H4 (cell line): ENCODE measurements around the gene HESX1. TPM values are rescaled to one million over a fixed set of nuclear protein-coding genes. Genes with fewer than 3 reads are reported as not detected.
A peak's percentile ranks its signal among the peaks of the same experiment; 100 is the strongest.

Experiments
- DNase-seq: peaks from one replicate; pipeline ENCODE4 v3.0.0-alpha.2; 2015; ENCODE audit warnings: low spot score
- total RNA-seq: library from RNA; depleted of rRNA; stranded (reverse); fragments of >200 nt; shearing (Covaris generic); gene quantifications from 2 replicates; pipeline ENCODE4 v1.2.3, GENCODE V29; 2014

HESX1 gene
- total RNA-seq, 1 experiment from 2014 or later, result 0.37 TPM

DNA sequence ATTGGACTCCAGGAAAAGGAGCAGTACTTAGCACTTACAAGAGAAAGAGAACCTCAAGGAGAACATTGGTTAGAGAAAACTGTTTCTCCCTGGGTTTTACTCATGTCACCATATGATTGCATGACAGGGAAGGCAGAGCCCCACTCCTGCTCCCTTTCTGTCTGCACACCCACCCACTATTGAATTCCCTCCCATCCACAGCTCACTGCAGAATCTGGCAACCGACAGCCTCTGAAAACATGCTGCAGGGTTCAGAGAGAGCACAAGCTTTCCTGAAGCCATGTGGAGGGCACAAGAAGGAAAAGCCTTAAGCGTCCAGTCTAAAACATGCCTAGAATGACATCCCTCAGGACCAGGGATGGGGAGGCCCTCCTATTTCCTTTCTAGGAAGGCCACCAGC, 31.6 kb downstream of the HESX1 start:
- no peak for DNase-seq

DNA sequence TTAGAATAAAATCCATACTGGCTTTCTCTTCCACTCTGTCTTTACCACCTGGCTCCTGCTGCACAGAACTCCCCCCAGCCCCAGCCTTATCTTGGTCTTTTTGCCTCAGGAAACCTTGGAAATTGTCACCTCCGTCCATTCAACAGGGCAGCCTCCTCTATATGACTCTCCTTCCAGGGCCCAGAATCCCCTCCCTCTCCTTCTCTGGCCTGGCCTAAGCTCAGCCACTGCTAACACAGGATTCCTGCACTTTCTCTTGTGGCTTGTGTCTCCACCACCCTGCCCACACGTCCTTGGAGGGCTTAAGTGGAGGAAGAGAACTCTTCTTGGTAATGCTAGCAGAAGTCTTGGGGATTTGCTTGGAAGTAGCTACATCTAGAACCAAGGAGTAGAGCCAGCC, 33.1 kb downstream of the HESX1 start:
- DNase-seq, result no peak

DNA sequence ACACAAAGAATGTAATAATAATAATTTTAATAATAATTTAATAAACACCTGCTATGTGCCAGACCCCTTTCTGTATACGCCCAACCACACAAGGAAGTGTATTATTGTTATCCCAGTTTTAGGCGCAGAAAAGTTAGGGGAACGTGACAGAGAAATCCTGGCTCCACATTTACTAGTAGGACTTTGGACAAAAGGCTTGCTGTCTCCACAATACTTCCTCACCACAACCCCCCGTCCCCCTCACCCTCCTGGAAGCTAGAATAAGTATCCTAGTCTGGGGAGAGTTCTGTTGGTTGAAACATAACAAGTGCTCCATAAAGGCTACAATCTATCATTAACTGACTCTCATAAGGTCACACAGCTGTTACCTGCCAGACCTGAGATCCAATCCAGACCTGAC, 34.1 kb downstream of the HESX1 start:
- no peak for DNase-seq

DNA sequence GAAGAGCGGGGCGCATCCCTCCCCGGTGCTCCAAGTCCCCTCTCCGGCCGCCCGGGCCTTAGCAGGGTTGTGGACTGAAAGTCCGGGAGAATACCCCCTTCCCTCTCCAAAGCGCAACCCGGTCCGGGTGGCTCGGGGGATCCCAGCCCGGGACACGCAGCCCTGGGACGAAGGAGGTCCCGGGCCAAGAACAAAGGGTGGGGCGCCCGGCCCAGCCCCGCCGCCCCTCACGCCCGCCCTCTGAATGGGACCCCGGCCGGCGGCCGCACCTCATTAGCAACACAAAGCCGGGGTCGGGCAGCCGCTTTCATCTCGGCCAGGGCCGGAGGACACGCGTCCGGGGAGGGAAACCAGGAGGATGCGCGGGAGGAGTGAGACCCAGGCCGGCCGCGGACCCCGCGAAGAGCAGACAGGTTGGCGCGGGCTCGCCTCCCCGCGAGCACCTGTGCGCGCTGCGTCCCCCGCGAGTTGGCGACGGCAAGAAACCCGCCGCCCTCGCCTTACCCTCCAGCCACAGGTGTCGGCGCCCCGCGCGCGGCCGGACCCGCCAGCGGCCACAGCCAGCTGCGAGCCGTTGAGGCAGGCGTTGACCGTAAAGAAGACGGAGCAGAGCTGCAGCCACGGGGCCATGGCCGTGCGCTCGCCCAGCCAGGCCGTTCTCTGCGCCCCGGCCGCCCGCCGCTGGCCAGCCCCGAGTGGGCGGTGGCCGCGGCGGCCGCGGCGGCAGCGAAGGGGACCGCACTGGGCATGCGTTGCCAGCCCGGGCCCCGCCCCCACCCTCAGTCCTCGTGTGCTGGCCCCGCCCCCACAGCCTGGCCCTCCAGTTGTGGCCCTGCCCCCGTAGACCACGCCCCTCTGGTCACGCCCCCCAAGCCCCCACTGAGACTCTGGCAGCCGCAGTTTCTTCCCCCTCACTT, 34.9 kb downstream of the HESX1 start, which contains the start of gene IL17RD:
TSS of gene IL17RD (minus strand) at position 697 of the 917 bp plus-strand sequence. CDS start at position 630, 67 bp downstream.
- peak; percentile 53 for DNase-seq

DNA sequence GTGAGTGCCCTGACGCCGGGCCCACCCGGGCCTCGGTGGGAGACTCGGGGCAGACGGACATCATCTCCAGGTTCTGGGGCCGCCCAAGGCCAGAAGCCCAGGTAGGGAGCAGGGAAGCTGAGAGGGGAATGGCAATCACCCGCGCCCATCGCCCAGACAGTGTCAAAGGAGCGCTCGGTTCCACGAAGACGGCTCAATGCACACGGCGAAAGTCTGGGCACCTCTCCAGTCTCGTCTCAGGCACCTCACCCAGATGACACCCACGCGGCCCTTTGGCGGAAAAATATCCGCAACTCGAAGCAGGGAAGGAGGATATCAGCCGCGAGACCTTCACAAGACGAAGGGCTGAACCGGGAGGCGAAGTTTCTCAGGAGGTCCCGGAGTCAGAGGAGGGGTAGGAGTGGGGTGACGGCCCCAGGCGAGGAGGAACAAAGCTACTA, 35.5 kb downstream of the HESX1 start:
- no peak for DNase-seq

DNA sequence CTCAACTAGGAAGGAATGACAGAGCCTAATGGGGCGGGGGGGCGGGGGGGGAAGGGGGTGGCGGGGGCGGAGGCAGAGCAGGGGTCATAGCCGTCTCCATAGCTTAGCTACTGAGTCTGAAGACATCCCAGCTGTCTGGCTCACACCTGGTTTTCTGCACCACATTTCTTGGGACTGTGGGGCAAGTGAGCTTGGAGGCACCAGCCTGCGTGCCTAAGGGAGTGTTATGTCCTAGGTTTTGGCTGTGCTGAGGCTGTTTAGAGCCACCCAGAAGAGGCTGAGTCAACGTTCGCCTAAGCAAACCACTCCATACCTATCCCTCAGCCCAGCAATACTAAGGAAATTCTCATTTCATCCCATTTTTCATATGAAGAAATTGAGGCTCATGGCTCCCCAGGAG, 36.0 kb downstream of the HESX1 start:
- no peak for DNase-seq

DNA sequence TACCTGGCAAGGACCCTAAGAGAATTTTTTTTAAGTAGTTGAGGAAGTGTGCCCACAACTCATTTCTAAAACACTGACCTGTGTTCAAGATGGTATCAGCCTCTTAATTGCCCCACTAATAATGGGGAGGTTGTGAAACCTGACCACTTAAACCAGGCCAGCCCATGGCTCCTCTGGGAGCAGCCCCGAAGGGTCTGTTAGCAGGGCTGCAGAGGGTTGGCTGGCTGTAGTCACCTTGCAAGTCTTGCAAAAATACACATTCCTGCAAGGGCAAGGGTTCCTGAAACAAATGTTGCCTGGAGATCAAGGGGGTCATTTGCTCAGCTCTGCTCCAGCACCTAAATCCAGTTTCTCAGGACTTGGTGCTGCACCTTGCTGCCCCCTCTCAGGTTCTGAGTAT, 37.9 kb downstream of the HESX1 start:
- no peak for DNase-seq

DNA sequence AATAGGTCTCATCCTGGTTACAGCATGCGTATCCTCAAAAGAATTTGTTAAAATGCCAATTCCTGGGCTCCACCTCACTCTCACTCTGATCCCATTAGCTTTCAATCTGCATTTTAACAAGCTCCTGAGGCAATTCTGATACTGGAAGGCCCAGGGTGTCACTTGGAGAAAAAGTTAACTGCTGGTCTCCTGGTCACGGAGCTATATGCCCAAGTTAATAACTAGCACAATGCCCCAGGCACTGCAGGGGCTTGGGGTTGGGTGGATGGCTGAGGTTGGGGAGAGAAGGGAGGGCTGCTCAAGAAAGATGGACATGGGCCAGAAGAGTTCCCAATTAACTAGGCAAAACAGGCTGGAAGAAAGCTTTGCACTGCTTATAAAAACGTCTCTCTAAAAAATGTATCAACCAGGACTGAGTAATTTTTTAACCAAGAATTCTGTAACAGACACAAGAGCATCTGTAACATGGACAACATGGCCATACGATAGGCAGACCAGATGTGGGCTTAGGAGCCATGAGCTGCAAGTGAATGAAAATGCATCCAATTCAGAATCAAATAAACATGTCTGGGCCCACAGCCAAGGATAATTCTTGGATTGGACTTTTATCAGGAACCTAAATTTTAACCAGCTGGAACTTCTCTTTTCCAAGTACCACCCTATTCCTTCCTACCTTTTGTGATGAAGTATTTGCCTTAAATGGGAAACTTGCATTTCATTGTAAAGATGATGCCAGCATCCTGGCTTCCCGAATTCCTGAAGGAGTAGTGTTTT, 38.8 kb downstream of the HESX1 start:
- no peak for DNase-seq

DNA sequence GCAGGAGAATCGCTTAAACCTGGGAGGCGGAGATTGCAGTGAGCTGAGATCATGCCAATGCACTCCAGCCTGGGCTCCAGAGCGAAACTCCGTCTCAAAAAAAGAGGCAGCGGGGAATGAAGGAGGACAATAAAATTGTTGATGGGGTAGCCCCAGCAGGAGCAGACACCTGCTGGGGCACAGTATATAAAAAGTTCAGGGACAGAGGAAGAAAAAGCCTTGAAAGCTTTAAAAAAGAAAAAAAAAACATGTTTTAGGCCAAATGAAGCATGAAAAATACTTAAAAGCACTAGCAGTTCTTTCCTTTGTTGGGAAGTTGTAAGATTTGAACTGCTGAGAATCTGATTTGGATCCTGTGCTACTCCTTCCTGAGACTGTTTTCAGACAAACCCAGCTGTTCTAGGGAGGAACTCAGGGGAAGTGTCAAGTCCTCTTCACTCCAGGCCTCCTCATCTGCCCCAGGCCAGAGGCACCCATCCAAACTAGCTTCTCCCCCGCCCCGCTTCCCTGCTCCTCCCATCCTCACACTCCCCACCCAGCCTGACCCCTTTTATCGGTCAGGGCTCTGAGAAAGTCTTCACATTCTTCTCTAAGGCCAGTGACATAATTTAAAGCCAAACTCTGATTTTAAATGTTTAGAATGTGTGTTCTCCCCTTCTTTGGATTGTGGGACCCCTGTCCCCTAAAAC, 39.6 kb downstream of the HESX1 start:
- DNase-seq, result no peak

DNA sequence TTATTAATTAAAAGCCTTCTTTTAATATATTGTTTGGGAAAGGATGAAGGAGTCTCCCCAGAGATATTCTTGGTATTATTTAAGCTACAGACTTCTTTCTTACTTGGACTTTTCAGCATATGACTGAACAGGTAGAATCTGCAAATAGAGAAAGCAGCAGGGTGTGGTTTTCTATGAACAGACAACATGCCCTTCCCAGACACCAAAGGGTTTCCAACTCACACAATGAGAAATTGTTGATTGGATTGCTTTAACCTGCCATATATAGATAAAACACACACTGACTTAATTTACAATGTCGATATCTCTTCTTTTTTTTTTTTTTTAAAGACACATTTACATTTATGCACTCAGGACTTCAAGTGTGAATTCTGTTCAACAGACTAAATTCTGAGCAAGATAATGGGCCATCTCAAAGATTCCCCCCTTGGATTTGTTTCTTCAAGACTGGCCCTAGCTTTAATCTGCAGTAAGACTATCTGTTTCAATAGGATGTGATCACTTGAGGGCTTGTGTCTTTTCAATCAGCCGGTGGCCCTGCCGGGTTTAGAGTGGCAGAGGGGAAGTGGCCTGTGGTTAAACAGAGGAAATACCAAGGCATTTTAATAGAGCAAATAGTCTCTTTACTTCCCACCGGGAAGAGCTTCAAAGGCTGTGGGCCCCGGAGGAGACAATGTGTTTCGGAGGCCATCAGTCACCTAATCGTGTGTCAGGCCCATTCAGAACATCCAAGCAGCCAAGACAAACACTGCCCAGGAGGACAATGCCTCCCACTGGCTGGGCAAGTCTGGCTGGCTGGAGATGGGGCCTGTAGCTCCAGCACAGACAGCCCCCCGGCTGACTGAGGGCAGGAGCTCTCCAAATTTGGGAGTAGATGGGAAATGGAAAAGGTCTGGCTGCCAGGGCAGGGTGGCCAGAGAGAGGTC, 40.7 kb downstream of the HESX1 start:
- DNase-seq, result peak; percentile 13

DNA sequence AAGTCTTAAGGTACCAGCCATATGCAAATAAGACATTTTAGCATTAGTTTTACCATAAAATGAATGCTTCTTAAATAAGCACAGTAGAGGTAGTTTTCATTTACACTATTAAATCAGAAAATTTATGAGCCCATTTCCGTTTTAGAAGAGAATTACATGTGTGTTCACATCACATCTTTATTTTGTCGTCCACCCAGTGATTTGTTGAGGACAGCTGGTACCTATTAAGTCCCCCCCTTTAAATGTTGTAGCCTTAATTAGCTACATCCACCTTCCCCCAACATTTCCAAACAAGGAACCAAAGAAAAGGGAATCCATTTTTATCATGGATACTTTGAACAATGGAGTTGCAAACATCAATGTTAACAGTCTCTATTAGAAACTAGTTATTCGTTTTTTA, 41.5 kb downstream of the HESX1 start:
- no peak for DNase-seq

DNA sequence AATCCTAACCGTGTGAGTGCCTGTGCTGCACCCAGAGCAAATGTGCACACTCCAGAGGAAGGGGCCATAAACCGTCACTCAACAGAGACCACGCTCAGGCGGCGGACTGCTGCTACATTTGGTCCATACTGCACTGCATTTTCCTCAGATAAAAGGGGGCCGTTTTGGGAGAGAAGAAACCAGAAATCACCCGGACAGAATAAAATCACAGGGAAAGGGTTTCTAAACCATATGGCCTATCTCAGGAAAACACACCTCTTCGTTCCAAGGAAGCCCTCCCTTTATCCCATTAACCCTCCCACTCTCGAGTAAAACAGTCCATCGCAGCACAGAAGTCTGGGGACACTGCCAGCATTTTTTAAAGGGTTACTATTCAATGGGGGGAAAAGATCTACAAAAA, 42.2 kb downstream of the HESX1 start:
- DNase-seq, result no peak

DNA sequence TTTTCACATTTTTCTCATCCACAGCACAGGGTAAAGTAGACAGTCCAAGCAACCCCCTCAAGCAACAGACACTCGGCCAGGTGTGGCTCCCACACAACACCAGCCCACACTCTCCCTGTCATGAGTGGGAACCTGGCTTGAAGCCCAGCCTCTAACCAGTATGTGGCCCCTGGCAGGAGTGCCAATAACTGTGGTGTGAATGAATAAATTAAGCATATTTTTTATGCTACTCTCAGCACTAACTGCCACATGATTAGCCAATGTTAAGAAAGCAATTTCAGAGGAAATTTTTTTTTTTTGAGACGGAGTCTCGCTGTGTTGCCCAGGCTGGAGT, 44.5 kb downstream of the HESX1 start:
- DNase-seq, result no peak

DNA sequence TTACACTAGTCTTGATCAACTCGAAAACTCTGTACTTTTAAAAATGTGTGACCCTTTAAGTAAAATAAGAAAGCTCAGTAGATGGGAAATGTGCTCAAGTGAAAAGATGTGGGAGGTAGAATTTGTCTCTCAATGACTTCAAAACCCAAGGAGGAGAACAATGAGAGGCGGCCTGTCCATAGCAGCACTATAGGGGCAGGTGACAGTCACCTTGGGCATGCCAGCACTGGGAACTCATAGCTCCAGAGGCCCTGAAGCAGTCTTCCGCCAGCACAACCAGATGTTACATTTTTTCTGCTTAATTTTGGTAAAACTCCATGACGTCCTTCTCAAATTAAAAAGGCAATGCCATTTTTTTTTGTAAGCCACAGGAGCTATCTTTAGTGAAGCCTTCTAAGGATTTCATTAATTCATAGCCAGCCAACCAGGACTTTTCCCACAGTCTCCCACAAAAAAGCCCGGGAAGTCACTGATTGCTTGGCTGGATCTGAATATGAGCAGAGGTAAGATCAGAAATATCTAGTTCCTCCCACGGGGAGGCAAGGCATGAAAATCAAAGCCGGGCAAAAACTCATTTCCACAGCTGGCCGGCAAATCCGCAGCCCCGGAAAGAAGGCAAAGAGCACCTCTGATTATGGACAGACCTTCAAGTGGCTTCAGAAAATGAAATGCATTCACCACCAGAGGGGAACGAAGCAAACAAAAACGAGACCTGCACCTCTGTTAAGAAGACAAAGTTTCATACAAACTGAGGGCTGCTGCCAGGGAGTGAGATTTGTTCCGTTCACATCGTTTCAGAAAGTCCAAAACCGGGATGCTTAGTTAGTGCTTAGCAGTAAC, 45.1 kb downstream of the HESX1 start:
- DNase-seq, result no peak

DNA sequence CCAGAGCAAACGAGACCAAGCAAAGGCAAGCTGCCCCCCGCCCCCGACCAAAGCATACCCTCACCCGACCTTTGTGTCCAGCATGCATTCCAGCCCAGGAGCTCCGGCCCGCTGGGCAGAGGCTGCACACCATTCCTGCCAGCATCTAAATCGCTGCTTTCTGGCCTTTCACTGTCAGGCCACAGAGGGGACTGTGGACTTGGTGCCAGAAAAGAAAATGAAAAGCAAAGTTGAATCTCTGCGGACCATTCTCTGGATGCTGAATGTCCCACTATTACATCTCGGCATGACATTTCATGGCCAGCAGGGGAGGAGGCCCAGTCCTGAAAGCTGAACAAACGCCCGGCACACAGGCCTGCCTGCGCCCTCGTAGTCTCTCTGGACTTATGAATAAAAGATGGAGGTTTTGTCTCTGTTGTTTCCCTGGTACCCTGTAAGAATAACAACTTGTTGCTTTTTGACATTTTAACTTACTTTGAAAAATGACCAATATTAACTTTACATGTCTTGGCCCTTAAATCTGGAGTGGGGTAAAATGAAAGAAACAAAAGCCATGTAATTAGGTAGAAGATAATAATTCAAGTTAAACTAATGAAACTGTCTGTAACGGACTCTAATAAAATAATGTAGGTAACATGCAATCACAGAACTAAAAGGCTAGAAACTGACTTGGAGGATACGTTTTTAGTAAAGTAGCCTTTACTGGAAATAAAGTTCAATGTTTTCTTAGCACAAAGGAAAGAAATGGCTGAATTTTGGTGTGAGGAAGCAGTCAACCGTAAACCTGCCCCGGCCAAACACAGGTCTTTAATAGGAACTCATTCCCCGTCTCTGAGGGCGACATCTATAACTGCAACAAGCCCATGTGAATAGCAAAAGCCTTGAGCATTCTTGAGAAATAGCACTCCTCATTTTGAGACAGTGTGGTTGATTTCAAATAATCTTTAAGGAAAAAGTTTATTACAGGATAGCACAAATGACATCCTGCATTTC, 47.3 kb downstream of the HESX1 start:
- DNase-seq, result no peak

DNA sequence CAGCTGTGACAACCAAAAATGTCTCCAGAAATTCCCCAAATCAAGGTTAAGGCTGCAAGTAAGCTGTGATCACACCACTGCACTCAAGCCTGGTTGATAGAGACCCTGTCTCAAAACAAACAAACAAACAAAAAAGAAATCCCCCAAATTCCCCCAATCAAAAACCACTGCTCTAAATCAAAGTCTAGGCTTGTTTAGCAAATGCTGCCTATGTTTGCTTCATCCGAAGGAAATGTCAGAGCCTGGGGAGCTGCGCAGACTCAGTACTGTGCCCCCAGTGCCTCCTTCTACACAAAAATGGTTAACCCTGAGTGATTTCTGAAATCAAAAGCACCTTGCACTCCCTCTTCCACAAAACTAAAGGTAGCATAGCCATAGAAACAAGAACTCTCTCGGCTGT, 48.0 kb downstream of the HESX1 start:
- no peak for DNase-seq

DNA sequence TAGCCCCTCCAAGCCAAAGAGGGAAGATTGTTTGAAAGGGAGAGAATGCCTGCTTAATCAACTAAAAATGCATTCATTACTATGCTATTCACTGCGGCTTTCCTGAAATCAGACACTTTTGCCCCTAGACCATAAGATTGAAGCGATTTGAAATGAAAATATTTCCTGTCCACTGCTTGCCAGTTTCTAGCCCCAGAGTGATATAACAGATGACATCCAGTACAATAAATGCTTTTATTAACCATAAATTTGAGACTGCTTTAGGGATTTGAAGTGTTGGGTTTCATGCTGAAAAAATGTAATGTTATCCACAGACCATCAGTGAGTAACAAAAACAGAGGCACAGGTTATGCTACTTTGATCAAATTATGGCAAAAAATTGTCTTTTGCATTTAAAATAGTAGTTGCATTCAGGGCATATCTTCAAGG, 48.7 kb downstream of the HESX1 start:
- no peak for DNase-seq

DNA sequence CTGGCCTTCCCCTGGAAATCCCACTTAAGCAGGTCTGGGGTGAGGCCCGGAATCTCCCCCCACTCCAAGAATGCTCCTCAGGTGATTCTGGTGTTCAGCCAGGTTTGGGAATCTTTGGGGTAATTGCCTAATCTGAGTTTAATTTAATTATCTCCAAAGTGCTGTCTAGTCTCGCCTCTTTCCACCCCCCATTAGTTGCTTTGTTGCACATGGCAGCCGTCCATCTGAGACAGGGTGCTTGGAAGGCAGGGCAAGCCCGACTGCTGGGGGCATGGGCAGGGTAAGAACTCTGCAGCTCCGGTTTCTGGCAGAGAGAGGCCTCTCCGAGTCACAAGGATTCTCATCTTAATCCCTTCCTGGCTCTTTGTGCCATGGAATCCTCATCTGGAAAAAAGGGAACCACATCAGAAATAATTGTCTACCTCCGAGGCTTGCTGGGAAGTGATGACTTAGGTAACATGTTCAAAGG, 49.6 kb downstream of the HESX1 start:
- DNase-seq, result no peak
